Liver (tissue), 3 donors: ENCODE measurements around the gene GTF2F2.

ENCODE experiments used
- CTCF ChIP-seq: fragments of 150-350 bp; IDR thresholded peaks from 2 replicates; pipeline ENCODE4 v1.5.1; 2017; ENCODE audit warnings: improper control_type of control experiment, low read depth, low read length; ENCODE audit not compliant: missing input control
- EGR1 ChIP-seq, 2 donors: IDR thresholded peaks; 2 replicates each; pipeline ENCODE4 v1.6.1; 2016 to 2018; ENCODE audit warnings: antibody characterized with exemption in 2 of 2, low read depth in 2 of 2
- FOXA2 ChIP-seq: IDR thresholded peaks from 2 replicates; pipeline ENCODE4 v1.6.1; 2016; ENCODE audit warnings: antibody characterized with exemption
- HNF4A ChIP-seq, 2 donors: conservative IDR thresholded peaks; 2 replicates each; pipeline ENCODE4 v1.6.1; 2016; ENCODE audit warnings: antibody characterized with exemption in 2 of 2, mild to moderate bottlenecking in 2 of 2
- JUND ChIP-seq, 2 donors: IDR thresholded peaks; 2 replicates each; pipeline ENCODE4 v1.6.1; 2016; ENCODE audit warnings: antibody characterized with exemption in 2 of 2
- MAX ChIP-seq: IDR thresholded peaks from 2 replicates; pipeline ENCODE4 v1.6.1; 2016; ENCODE audit warnings: antibody characterized with exemption
- RAD21 ChIP-seq, 2 donors: IDR thresholded peaks; 2 replicates each; pipeline ENCODE4 v1.6.1; 2016; ENCODE audit warnings: antibody characterized with exemption in 2 of 2, mild to moderate bottlenecking in 2 of 2
- REST ChIP-seq: IDR thresholded peaks from 2 replicates; pipeline ENCODE4 v1.6.1; 2016; ENCODE audit warnings: antibody characterized with exemption, mild to moderate bottlenecking
- RXRA ChIP-seq, 2 donors: IDR thresholded peaks; 2 replicates each; pipeline ENCODE4 v1.6.1; 2017 to 2018; ENCODE audit warnings: antibody characterized with exemption in 2 of 2, mild to moderate bottlenecking in 1 of 2
- SP1 ChIP-seq: IDR thresholded peaks from 2 replicates; pipeline ENCODE4 v1.6.1; 2018; ENCODE audit warnings: antibody characterized with exemption, mild to moderate bottlenecking
- TAF1 ChIP-seq: conservative IDR thresholded peaks from 2 replicates; pipeline ENCODE4 v1.6.1; 2016; ENCODE audit warnings: antibody characterized with exemption, mild to moderate bottlenecking
- YY1 ChIP-seq: IDR thresholded peaks from 2 replicates; pipeline ENCODE4 v1.6.1; 2016; ENCODE audit warnings: antibody characterized with exemption, mild to moderate bottlenecking
- ZBTB33 ChIP-seq: IDR thresholded peaks from 2 replicates; pipeline ENCODE4 v1.6.1; 2016; ENCODE audit warnings: antibody characterized with exemption
- donor health status: healthy.
- donor health status: healthy.

GRCh38 chr13:45105895-45106294 lies 14.4 kb upstream of the GTF2F2 start:
- no peak for TF ChIP-seq CTCF
- no peak for TF ChIP-seq SP1
- no peak for TF ChIP-seq RAD21 (IDR thresholded peaks at IDR 0.05)
- no peak for TF ChIP-seq HNF4A (conservative IDR thresholded peaks at IDR 0.05)
- TF ChIP-seq EGR1 (IDR thresholded peaks at IDR 0.05; ENCODE audit: low read depth in 2 of 2), result no peak
- TF ChIP-seq RXRA (IDR thresholded peaks at IDR 0.05), result no peak
- no peak for TF ChIP-seq FOXA2
- TF ChIP-seq JUND (IDR thresholded peaks at IDR 0.05), result no peak
- no peak for TF ChIP-seq REST
- no peak for TF ChIP-seq MAX
- TF ChIP-seq ZBTB33, result no peak
- no peak for TF ChIP-seq YY1
- no peak for TF ChIP-seq TAF1
